Stimulated activated naive CD4-positive, alpha-beta T cell treated with Interleukin-2 at 50 U/mL for 16 hours (primary cell): ENCODE measurements around the gene HABP4.

Experiments used
- DNase-seq: peaks from one replicate; lab custom pipeline; 2025; lab: John Stamatoyannopoulos, UW

HABP4 gene

DNA sequence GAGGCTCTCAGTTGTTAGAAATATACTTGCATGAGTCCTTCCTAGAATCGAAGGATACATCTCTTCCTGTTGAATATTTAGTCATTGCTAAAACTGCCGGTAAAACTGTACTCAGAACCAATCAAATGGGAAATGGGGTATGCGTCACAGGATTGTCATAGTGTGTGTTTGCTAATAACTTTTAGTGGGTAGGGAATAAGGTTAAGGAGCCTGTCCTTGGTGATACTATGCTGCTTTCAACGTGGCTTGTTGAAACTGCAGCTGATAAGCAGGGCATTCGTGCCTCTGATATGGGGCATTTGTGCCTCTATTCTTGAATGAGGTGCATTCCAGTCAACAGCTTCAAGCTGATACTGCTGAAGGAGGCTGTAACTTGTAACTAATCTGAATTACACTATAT lies 26.6 kb downstream of the HABP4 start:
- no peak for DNase-seq

DNA sequence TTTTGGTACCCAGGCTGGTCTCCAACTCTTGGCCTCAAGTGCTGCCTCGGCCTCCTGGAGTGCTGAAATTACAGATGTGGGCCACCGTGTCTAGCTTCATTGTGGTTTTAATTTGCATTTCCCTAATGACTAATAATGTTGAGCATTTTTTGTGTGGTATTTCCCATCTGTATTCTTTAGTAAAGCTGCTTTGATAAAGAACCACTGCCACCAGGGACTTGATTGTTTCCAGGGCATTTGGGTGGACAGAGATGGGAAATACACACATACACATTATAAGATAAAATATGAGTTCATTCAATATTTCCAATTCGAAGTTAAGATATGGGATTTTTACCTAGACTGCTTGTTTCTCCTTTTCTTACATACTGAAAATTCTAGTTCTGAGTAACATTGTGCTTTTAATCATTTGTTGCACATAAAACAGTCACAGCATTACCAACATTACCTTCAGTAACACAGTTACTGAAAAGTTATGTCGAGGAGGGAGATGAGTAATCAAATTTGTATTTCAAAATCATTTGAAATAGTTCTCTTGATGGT lies 28.9 kb downstream of the HABP4 start:
- DNase-seq, result peak; percentile 13

DNA sequence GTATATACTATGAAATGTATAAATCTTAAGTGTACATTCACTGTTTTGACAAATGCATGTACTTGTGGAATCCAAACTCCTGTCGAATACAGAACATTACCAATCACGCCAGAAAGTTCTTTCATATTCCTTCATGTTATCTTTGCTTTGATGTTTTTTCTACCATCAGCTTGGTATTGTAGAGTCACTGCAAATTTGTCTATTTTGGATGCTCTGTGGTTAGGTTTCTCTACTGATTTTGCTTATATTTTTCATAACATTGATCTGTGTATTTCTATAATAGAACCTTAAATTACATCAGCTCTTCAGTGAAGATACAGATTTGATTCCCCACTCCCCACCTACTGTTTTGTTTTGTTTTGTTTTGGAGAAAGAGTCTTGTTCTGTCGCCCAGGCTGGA lies 30.8 kb downstream of the HABP4 start:
- no peak for DNase-seq

DNA sequence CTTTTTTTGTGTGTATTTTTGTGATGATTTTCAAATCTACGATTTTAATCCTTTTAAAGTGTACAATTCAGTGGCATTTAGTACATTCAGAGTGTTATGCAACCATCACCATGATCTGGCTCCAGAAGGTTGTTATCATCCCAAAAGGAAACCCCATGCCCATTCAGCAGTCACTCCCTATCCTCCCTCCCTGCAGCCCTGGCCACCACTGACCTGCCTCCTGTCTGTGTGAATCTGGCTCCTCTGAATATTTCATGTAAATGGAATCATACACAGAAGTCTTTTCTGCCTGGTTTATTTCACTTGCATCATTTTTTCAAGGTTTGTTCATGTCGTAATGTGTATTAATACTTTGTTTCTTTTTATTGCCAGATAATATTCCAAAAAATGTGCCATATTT lies 32.5 kb downstream of the HABP4 start:
- no peak for DNase-seq

DNA sequence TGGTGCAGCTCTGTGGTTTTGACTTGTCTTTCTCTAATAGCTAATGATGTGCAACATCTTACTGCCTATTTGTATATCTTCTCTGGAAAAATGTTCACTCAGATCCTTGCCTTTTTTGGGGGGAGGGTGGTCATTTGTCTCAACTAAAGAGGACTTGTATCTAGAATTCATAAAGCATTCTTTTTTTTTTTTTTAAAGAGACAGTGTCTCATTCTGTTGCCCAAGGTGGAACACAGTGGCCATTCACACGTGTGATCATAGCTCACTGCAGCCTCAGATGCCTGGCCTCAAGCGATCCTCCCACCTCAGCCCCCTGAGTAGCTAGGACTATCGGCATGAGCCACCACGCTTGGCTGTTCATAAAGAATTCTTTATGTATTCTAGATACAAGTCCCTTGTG lies 33.2 kb downstream of the HABP4 start:
- no peak for DNase-seq

DNA sequence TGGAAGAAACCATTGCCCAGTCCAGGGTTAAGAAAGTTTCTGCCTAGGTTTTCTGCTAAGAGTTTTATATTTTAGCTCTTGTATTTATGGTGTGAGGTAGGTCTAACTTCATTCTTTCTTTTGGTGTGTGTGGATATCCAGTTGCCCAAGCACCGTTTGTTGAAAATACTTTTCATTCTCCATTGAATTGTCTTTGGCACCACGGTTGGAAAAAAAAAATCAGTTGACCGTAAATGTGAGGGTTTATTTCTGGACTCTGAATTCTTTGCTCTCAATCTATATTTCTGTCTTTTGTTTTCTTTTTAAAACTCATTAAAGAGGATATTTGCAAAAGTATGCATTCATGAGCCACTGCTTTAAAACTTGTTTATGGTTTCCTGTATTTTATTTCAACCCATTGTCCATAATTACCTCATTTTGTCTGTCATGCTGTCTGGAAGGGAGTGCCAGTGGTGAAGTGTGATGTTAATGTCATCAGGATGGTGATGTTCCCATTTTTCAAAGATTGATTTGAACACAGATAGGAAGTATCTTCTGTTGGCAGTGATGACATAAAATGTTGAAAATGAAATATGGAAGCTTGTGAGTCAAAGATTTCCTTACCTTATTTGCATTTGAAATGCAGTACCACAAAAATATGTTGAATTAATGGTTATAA lies 33.9 kb downstream of the HABP4 start:
- no peak for DNase-seq

DNA sequence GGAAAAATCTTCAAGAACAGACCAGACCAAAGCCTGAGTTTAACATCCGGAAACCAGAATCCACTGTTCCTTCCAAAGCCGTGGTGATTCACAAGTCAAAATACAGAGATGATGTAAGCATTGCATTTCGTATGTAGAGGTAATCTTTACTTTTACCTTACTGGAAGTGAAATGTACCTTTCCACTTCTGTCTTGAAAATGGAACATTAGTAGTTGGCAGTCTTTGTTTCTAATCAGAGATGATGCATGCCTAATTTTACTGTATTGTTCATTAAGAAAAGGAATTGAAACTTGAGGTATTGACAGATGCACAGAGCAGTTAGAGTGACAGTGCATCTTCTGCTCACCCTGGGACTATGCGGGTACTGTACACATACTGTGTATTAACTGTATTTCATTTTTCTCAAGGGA lies 34.6 kb downstream of the HABP4 start:
- DNase-seq, result peak; percentile 3

DNA sequence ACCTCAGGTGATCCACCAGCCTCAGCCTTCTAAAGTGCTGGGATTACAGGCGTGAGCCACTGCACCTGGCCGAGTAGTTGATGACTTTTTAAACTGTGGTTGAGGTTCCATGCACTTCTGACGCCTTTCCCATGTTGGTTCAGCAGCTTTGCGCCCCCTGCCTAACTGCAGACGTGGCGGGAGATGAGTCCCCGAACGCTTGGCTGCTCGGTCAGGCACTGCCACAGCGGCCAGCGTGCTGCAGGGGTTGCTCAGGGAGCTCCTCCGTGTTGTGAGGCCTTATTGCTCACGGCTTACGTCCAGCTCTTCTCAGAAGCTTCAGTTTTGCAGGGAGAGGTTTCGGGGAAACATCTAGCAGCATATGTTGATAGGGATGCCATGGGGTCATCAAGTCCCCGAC lies 35.3 kb downstream of the HABP4 start:
- DNase-seq, result no peak

DNA sequence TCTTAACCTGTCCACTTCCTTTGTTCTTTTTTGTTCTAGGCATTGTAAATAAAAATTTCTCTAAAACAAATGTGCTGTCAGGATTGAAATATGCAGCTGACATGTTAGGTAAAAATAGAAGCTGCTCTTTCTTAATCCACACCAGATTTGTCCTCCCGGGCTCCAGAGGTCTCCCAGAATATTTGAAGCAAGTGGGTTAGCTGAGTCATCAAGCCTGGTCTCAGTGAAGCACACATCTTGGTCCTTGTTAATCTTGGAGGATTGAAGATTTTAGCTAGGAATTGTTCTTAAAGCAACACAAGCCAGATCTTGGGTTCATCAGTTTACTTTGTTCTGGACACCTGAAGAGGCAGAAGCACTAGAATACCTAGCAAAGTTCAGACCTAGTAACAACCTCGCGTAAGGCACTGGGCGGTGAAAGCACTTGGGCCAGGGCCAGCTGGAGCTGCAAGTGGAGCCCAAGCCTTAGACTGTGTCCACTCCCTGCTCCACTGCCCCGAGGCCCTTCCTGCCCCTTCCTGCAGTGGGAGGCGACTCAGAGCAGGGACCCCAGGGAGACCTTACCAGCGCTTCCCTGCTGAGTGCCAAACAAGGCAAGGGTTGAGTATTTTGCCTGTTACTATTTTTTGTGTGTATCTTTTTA lies 36.5 kb downstream of the HABP4 start:
- no peak for DNase-seq

DNA sequence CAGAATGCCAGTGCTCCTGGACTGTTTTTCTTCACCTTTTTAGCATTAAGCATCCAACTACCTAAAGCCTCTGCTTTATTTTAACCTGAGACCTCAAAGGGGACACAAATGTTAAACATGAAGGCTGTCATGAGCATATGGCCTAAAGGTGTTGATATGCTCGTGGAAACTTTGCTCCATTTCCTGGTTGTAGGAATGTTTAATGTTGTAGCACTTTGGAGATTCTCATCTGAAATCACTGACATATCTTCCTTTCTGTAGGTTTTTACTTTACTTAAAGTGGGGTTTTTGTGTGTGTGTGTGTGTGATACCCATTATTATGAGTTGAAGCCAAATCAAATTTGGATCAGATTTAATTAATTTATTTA lies 37.0 kb downstream of the HABP4 start:
- no peak for DNase-seq

DNA sequence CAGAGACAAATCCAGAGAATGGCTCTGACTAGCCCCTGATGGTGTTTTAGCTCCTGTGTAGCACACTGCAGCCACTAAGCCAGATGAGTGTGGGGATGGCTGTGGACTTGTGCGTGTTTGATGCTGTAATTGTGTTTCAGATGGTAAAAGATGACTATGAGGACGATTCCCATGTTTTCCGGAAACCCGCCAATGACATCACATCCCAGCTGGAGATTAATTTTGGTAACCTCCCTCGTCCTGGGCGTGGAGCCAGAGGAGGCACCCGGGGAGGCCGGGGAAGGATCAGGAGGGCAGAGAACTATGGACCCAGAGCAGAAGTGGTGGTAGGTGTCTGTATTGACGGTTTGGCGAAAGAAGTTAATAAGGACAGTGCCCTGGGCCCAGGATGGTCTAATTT lies 38.0 kb downstream of the HABP4 start:
- DNase-seq, result no peak

DNA sequence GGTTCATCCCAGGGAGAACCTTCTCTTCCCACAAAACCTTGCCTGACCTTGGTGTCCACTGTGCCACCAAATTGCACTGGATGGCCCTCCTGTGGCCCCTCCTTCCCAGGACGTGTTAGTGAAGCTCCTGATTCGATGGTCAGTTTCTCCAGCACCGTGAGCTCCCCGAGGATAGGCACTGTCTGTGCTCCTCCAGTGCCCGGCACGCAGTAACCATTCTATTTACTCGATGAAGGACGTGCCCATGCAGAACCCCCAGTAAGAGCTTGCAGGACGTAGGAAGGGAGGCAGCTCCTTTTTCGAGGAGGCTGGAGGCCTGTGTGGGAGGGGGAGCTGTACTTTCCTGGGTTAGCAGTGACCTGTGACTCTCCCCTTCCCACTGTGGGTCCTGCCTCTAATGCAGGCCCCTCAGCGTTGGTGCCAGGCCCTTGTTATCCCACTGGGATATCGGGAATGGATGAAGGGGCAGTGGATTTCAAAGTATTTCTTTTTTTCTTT lies 39.6 kb downstream of the HABP4 start:
- no peak for DNase-seq

DNA sequence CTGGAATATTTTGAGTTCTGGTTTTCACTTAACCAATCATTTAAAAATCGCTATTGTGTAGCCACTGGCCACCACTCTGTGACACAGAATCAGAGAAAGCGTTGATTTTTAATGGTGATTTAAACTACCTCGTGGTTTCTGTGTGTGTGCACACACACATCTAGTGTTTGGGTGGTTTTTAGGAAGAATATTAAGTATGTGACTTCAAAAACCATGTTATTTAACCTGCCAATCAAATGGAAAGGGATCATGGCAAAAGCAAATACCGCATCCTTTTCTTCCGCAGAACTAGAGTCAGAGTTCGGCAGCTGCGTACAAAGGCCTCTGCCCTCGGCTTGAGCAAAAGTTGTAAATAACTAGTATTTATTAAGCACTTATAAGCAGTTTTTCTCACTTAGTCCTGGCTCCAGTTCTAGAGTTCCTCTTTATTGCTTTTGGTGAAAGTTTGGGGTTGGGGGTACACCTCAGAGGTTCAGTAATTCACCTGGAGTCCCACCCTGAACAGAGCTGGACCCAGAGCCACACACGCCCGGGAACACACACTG lies 40.6 kb downstream of the HABP4 start:
- DNase-seq, result no peak

DNA sequence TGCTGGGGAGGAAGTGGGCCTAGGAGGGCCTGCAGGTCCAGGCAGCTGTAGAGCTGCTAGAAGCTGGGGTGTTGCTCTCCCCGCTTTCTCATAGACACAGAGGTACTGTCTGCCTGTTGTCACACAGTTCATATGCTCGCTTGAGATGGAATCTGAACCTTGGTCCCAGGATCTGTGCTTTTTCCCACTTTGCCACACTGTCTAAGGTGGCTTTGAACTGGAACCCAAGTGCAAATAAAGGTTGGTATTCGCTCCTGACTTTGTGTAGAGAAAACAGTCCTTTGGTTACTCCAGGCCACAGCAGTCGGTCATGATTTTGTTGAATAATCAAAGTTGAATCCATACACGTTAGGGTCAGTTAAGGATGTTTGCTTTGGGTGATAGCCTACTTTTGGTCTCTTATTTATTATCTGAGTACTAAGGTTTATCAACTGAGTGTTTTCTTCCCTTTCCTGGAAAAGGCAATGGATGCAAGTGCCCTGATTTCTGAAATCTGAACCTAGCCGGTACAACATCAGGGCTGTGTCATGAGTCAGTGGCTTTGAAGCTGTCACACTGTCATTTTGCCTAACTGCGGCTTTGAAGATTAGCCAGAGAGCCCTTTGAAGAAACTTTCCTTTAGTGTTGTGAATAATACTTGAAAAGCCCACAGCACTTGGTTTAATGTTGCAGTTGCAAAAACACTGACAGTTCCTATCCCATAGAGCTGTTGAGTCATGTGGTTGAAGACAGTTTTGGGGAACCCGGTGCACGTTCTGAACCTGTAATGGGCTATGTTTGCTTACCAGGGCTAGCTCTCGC lies 41.3 kb downstream of the HABP4 start:
- peak; percentile 38 for DNase-seq

DNA sequence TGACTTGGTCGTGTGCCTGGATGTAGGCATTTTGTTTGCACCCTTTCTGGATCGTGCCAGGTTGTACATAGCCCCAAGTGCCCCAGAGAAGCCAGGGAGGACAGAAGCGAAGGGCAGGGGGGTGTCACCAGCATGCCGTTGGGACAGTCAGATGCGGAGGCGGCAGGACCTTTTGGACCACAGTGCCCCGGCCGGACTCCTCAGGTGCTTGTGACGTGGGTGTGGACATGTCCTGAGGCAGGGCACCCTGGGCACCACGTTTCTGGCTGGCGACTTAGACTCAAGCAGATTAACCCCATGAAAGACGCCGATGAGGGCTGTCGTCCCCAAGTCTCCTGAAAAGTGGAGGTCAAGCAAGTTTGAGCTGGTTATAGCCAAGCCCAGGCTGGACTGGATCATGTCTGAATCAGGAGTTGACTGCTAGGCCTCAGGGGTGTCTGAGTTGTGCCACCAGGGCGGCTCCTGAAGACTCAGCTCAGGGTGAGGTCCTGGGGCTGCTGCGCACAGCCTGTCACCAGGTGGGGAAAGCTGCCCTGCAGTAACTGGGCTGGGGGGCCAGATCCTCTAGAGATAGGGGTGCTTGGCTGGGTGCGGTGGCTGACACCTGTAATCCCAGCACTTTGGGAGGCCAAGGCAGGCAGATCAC lies 42.0 kb downstream of the HABP4 start:
- no peak for DNase-seq

DNA sequence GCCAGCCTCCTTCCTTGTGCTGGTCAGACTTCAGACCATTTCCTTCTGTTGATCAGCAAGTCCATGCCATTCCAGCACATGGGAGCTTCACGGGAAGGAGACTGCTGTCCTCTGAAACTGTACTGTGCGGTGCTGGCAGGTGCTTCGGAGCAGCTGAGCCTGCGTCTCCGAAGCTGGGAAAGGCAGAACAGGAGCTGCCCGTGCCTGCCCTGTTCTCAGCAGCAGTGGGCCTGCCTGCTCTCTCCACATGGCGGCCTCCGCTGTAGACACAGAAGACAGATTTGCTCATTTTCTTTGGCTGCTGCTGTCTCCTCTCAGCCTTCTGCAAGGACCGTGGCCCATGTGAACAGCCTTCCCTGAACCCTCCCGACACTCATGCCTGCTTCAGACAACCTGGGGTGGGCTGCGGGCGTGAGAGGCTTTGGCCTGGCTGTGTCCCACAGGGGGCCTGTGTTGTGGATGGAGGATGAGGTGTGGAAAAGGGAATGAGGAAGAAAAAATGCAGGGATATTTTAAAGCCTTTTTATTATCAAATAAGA lies 43.1 kb downstream of the HABP4 start:
- DNase-seq, result no peak

DNA sequence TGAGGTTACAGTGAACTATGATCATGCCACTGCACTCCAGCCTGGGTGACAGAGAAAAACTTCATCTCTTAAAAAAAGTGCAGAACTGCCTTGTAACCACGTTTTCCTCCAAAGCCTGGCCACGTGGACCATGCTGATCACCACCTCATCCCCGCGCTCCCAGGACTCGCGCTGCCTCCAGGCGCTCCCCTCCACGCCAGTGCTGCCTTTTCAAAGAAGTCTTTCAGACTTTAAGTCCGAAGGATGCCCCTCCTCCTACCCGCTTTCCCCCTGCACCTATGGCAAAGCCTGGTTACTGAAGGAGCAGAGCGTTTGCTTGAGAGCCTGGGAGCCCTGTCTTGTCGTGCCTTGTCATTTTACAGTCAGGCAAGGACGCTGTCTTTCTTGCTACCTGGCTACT lies 43.8 kb downstream of the HABP4 start:
- no peak for DNase-seq

DNA sequence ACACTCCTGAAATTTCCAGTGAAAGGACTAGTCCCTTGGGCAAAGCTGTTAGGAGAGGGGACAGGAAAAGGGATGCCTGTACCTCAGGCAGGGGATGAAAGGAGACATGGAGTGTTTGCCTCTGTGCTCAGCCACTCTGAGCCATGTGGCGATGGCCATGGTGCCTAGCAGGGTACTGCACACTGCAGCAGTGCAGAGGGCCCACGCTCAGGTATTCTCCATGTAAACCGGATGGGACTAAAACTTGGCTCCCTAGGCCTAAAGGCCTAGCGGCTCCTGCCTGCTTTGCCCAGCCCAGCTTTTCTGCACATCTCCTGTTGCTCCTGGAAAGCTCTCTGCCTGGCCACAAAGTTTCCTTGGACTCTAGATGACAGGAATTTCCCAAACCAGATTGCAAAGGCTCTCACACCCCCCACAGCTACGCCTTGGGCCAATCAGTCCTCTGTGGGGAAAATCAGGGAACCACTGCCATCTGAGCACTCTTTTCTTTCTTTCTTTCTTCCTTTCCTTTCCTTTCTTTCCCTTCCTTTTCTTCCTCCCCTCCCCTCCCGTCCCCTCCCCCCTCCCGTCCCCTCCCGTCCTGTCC lies 44.3 kb downstream of the HABP4 start:
- no peak for DNase-seq

DNA sequence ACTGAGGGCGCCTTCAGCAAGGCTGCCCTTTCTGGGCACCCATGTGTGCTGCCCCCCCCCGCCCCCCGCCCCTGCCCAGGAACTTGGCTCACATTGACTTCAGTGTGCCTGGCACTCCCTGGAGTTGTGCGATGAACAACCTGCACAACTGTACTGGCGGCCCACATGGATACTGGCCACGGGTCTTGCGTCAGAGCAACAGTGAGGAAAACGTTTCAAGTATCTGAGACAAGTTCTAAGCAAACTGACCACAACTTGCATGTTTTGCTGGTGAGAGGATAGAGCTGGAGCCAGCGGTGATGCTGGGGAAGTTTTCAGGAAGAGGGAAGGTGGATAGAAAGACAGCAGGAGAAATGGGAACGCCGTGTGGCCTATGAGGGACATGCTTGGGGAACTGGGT lies 45.4 kb downstream of the HABP4 start:
- no peak for DNase-seq

DNA sequence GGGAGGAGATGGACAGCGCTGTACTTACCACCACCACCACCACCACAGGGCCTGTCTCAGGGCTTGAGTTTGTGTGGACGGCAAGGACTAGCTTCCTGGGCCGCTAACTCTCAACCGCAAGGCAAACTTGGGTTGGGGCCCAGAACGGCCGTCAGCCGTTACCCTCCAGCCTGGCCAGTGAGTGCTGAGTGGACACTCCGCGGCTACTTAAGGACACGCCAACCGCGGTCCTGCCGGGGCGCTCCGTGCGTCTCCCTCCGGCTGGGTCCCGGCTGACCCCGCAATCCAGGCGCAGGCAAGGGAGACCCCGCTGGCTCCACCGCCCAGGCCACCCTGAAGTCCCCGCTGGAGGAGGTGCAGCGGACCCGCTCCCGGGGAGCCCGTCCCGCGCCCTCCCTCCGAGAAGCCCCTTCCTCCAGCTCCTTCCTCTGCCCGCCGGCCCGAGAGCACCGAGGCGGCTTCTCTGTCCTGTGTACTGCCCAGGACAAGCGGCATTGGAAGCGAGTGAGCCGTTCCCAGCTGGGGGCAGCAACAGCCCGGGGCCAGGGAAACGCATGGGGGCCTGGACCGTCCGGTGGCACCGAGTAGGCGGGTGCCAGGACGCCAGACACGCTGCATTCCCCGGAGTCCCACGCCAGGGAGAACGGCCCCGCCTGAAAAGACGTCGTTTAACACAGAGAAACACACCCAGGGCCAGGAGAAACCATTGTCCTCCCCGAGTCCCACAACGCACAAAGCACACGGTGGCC lies 46.6 kb downstream of the HABP4 start:
- DNase-seq, result no peak

DNA sequence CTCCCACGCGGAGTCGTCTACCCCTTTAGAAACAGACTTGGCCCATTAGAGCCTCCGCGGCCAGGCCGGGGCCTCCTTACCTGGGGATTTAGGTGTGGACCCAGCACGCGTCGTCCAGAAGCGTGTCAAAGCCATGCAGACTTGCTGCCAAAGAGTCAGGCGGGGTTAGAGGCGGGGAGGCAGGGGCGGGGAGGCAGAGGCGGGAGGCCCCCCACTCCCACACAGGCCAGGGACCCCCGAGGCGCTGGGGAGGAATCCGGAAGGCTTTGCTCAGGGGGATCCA lies 47.1 kb downstream of the HABP4 start:
- no peak for DNase-seq
